ELF-1 (cell line): ENCODE data around the gene ALAS1.
A peak's percentile ranks its signal among the peaks of the same experiment; 100 is the strongest.

Source experiments
- DNase-seq: peaks from one replicate; pipeline ENCODE4 v3.0.0-alpha.2; 2016; ENCODE audit warnings: low read depth, low spot score

The ALAS1 gene

GRCh38 chr3:52198643-52199608 lies 966 bp downstream of the ALAS1 start:
- no peak for DNase-seq

- DNase-seq, result no peak
Observed at GRCh38 chr3:52200981-52201679, 3.2 kb downstream of the ALAS1 start.

- DNase-seq, result no peak
Observed at GRCh38 chr3:52202384-52203077, 4.6 kb downstream of the ALAS1 start.

GRCh38 chr3:52203701-52204100 lies 5.7 kb downstream of the ALAS1 start:
- no peak for DNase-seq

GRCh38 chr3:52204337-52205073 lies 6.5 kb downstream of the ALAS1 start:
- DNase-seq, result no peak

GRCh38 chr3:52205727-52206372 lies 7.9 kb downstream of the ALAS1 start:
- no peak for DNase-seq

- no peak for DNase-seq
Observed at GRCh38 chr3:52208556-52208955, 10.6 kb downstream of the ALAS1 start.

GRCh38 chr3:52210037-52210436 lies 12.1 kb downstream of the ALAS1 start:
- DNase-seq, result no peak

GRCh38 chr3:52210550-52211046 lies 12.6 kb downstream of the ALAS1 start:
- DNase-seq, result no peak

- DNase-seq, result no peak
Observed at GRCh38 chr3:52211268-52211891, 13.4 kb downstream of the ALAS1 start.

GRCh38 chr3:52213005-52213404 lies 15.0 kb downstream of the ALAS1 start:
- DNase-seq, result no peak

GRCh38 chr3:52213901-52214300 lies 15.9 kb downstream of the ALAS1 start:
- DNase-seq, result no peak

GRCh38 chr3:52215351-52215750 lies 17.4 kb downstream of the ALAS1 start:
- DNase-seq, result no peak

- DNase-seq, result no peak
Observed at GRCh38 chr3:52216585-52217408, 18.8 kb downstream of the ALAS1 start.

- no peak for DNase-seq
Observed at GRCh38 chr3:52217409-52217805, 19.4 kb downstream of the ALAS1 start.

- no peak for DNase-seq
Observed at GRCh38 chr3:52218026-52218425, 20.1 kb downstream of the ALAS1 start.

GRCh38 chr3:52218454-52218853 lies 20.5 kb downstream of the ALAS1 start:
- DNase-seq, result no peak

GRCh38 chr3:52218937-52219650 lies 21.1 kb downstream of the ALAS1 start:
- peak; percentile 80 for DNase-seq
